Colonic mucosa (tissue), 4 donors: ENCODE results near the gene KCNH3. TPM values are rescaled to one million over a fixed set of nuclear protein-coding genes. Genes with fewer than 3 reads are reported as not detected.

Experiments
- DNase-seq: peaks from one replicate; pipeline ENCODE4 v3.0.0-alpha.2; 2020
- H3K27ac ChIP-seq: fragments of 200-600 bp; one replicate; pipeline ENCODE4 v1.8.0; 2021
- H3K27me3 ChIP-seq: fragments of 200-600 bp; one replicate; pipeline ENCODE4 v1.8.0; 2021
- H3K36me3 ChIP-seq: fragments of 200-600 bp; one replicate; pipeline ENCODE4 v1.8.0; 2021
- H3K4me1 ChIP-seq: fragments of 200-600 bp; one replicate; pipeline ENCODE4 v1.8.0; 2021; ENCODE audit warnings: mild to moderate bottlenecking
- H3K4me3 ChIP-seq: fragments of 200-600 bp; one replicate; pipeline ENCODE4 v1.8.0; 2021
- H3K9ac ChIP-seq, 2 donors: one replicate each; pipeline ENCODE4 v1.7.0; 2013; ENCODE audit warnings: control low read depth in 2 of 2, low read depth in 2 of 2, low read length in 2 of 2
- H3K9me3 ChIP-seq: fragments of 200-600 bp; one replicate; pipeline ENCODE4 v1.8.0; 2021
- CTCF ChIP-seq: fragments of 200-600 bp; IDR thresholded peaks from one replicate; pipeline ENCODE4 v1.8.0; 2022; ENCODE audit warnings: antibody characterized with exemption, mild to moderate bottlenecking
- intact Hi-C: fragments of 100-400 bp; cut with DNase I; formaldehyde crosslinking; loops from one replicate; pipeline ENCODE4 v1.14.1; 2022
- total RNA-seq, 2 donors: library from RNA; stranded (reverse); fragmentation: NEBNext Ultra II Directional in 1 of 2; extraction: Animal tissue kit (Norgen Biotek cat#: 25700) in 1 of 2; gene quantifications; one replicate each; pipeline ENCODE4 v1.2.1, GENCODE V29; 2021
- donor health status: healthy.
- donor health status: DM: no; HTN: no; CAD: no.
- donor health status: DM: no; HTN: no; CAD: no.

The KCNH3 gene
- total RNA-seq, 2 donors from 2014 or later = 0.05 to 0.13 TPM

GRCh38 chr12:49566361-49566760 lies 27.5 kb downstream of the KCNH3 start:
- Histone ChIP-seq H3K36me3 (peaks cover 17% of the 10 kb centered on the region), H3K4me3 (no peak overlapping the region), H3K4me1 (peaks cover 10% of the 10 kb centered on the region), H3K27ac (no peak overlapping the region), H3K9me3 (no peaks in the 10 kb centered on the region), H3K27me3 (no peaks in the 10 kb centered on the region), H3K9ac (no peak overlapping the region)
- DNase-seq = no peak
- TF ChIP-seq CTCF = no peak
- intact Hi-C loops = no loop called here

- peaks cover 16% of the 10 kb centered on the region for H3K36me3 ChIP-seq
- H3K4me1 ChIP-seq = peaks cover 10% of the 10 kb centered on the region
- H3K27me3 ChIP-seq = no peaks in the 10 kb centered on the region
- TF ChIP-seq CTCF = no peak
- H3K4me3 ChIP-seq = peak overlapping the region; percentile 60
- peak overlapping the region; percentile 84 to 89 for H3K9ac ChIP-seq
- no peak overlapping the region for H3K27ac ChIP-seq
- no peak for DNase-seq
- intact Hi-C loops = no loop called here
- no peaks in the 10 kb centered on the region for H3K9me3 ChIP-seq
These were observed 28.4 kb downstream of the KCNH3 start for GRCh38 chr12:49567302-49567610.

GRCh38 chr12:49567611-49568441 lies 29.0 kb downstream of the KCNH3 start, which contains the start of gene MCRS1:
TSS of gene MCRS1 (minus strand) at chr12:49568142. CDS start at chr12:49566731, 1,411 bp downstream.
- intact Hi-C loops = no loop called here
- peak within 1 kb of the TSS; percentile 89 for H3K27ac ChIP-seq
- peak within 1 kb of the TSS; percentile 60 for H3K4me3 ChIP-seq
- H3K36me3 ChIP-seq = peaks cover 10% of the 10 kb centered on the region
- TF ChIP-seq CTCF = no peak
- peaks cover 10% of the 10 kb centered on the region for H3K4me1 ChIP-seq
- H3K27me3 ChIP-seq = no peaks in the 10 kb centered on the region
- peak; percentile 94 for DNase-seq
- peak within 1 kb of the TSS; percentile 84 to 89 for H3K9ac ChIP-seq
- no peaks in the 10 kb centered on the region for H3K9me3 ChIP-seq

- Histone ChIP-seq H3K4me1 (peaks cover 10% of the 10 kb centered on the region), H3K9ac (peak overlapping the region; percentile 53 to 84), H3K27me3 (no peaks in the 10 kb centered on the region), H3K36me3 (peaks cover 10% of the 10 kb centered on the region), H3K9me3 (no peaks in the 10 kb centered on the region), H3K27ac (peak overlapping the region; percentile 89), H3K4me3 (peak overlapping the region; percentile 60)
- intact Hi-C loops = no loop called here
- TF ChIP-seq CTCF = no peak
- DNase-seq = no peak
These were observed 29.8 kb downstream of the KCNH3 start for GRCh38 chr12:49568442-49569162.

- no peaks in the 10 kb centered on the region for H3K36me3 ChIP-seq
- DNase-seq = no peak
- H3K4me1 ChIP-seq = no peaks in the 10 kb centered on the region
- no peak overlapping the region for H3K27ac ChIP-seq
- intact Hi-C loops = no loop called here
- no peaks in the 10 kb centered on the region for H3K9me3 ChIP-seq
- no peak overlapping the region for H3K4me3 ChIP-seq
- TF ChIP-seq CTCF = no peak
- no peak overlapping the region for H3K9ac ChIP-seq
- H3K27me3 ChIP-seq = no peaks in the 10 kb centered on the region
These were observed 38.9 kb downstream of the KCNH3 start for GRCh38 chr12:49577589-49578315.
